Vagina (tissue), 2 donors: ENCODE measurements around the gene TPST1. TPM values are rescaled to one million over a fixed set of nuclear protein-coding genes. Genes with fewer than 3 reads are reported as not detected.

Experiments
- DNase-seq, 2 donors: peaks; one replicate each; pipeline ENCODE4 v3.0.0-alpha.2; 2017; ENCODE audit errors: extremely low spot score in 2 of 2
- H3K27ac ChIP-seq: fragments of 200-600 bp; sonication (generic); one replicate; pipeline ENCODE4 v1.5.1; 2019
- H3K27me3 ChIP-seq: fragments of 200-600 bp; sonication (generic); one replicate; pipeline ENCODE4 v1.5.1; 2019
- H3K36me3 ChIP-seq, 2 donors: fragments of 200-600 bp; sonication (generic); one replicate each; pipeline ENCODE4 v1.5.1; 2017 to 2019
- H3K4me1 ChIP-seq: fragments of 200-600 bp; sonication (generic); one replicate; pipeline ENCODE4 v1.5.1; 2019
- H3K4me3 ChIP-seq, 2 donors: fragments of 200-600 bp; sonication (generic); 1 replicate in 1 of 2; 2 replicates in 1 of 2; pipeline ENCODE4 v1.5.1; 2016 to 2019
- H3K9me3 ChIP-seq: fragments of 200-600 bp; sonication (generic); one replicate; pipeline ENCODE4 v1.5.1; 2019
- CTCF ChIP-seq, 3 experiments: fragments of 450-650 bp in 2 of 3; fragments of 200-600 bp in 1 of 3; sonication (generic) in 1 of 3; IDR thresholded peaks; one replicate each; pipeline ENCODE4 v1.5.1; 2017 to 2019; ENCODE audit warnings: antibody characterized with exemption in 3 of 3, mild to moderate bottlenecking in 2 of 3, moderate library complexity in 2 of 3
- POLR2A ChIP-seq, 2 donors: fragments of 450-650 bp; IDR thresholded peaks; one replicate each; pipeline ENCODE4 v1.6.1; 2017; ENCODE audit warnings: antibody characterized with exemption in 2 of 2, mild to moderate bottlenecking in 2 of 2, moderate library complexity in 2 of 2
- POLR2AphosphoS5 ChIP-seq, 2 donors: sonication (generic); formaldehyde crosslinking; IDR thresholded peaks; one replicate each; pipeline ENCODE4 v1.9.0; 2017; ENCODE audit warnings: antibody characterized with exemption in 2 of 2, mild to moderate bottlenecking in 2 of 2, low read depth in 1 of 2; ENCODE audit not compliant: insufficient read depth in 1 of 2
- intact Hi-C: fragments of 100-400 bp; cut with DNase I; formaldehyde crosslinking; loops from one replicate; pipeline ENCODE4 v1.15.1; 2023
- total RNA-seq: library from RNA; depleted of rRNA; stranded (reverse); fragments of >200 nt; gene quantifications from one replicate; pipeline ENCODE4 v1.2.3, GENCODE V29; 2016

TPST1 gene
- total RNA-seq, 1 donor from 2014 or later: 52.3 TPM

DNA sequence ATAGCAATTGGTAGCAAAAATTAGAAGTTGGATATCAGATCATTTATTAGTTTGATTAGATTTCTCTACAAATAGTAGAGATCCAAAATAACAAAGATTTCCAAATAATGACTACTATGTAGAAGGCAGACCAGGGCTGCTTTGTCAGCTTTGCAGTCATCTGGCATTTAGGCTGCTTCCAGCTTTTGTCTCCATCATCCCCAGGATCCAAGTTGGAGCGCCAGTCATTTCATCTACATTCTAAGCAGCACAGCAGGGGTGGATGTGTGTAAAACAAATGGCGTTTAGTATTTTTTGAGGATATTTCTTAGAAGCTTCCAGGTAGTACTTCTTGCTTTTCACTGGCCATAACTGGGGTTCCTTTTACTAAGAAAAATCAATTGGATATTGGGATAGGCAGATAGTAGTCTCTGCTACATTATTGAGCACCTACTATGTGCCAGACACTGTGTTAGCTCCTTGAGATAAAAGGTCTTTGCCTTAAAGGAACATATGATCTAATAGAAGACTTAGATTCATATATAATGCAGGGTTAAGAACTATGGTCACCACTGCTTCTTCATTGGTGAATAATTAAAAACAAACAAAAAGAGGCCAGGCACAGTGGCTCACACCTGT is 41.5 kb downstream of the TPST1 start:
- no peak overlapping the region for H3K27ac ChIP-seq
- TF ChIP-seq CTCF (IDR thresholded peaks at IDR 0.05): no peak
- no peak for TF ChIP-seq POLR2AphosphoS5 (IDR thresholded peaks at IDR 0.05; ENCODE audit: insufficient read depth in 1 of 2, low read depth in 1 of 2)
- no peak for TF ChIP-seq POLR2A (IDR thresholded peaks at IDR 0.05)
- H3K9me3 ChIP-seq: no peaks in the 10 kb centered on the region
- intact Hi-C loops: no loop called here
- no peaks in the 10 kb centered on the region for H3K27me3 ChIP-seq
- no peaks in the 10 kb centered on the region for H3K36me3 ChIP-seq
- H3K4me1 ChIP-seq: peaks cover 18% of the 10 kb centered on the region
- DNase-seq: no peak
- H3K4me3 ChIP-seq: no peak overlapping the region

GRCh38 chr7:66247380-66248078 is 42.4 kb downstream of the TPST1 start:
- Histone ChIP-seq H3K27ac (no peak overlapping the region), H3K4me3 (no peak overlapping the region), H3K36me3 (no peaks in the 10 kb centered on the region), H3K9me3 (no peaks in the 10 kb centered on the region), H3K4me1 (peaks cover 18% of the 10 kb centered on the region), H3K27me3 (no peaks in the 10 kb centered on the region)
- DNase-seq: no peak
- no peak for TF ChIP-seq POLR2AphosphoS5 (IDR thresholded peaks at IDR 0.05; ENCODE audit: insufficient read depth in 1 of 2, low read depth in 1 of 2)
- TF ChIP-seq POLR2A (IDR thresholded peaks at IDR 0.05): no peak
- no peak for TF ChIP-seq CTCF (IDR thresholded peaks at IDR 0.05)
- intact Hi-C loops: no loop called here

- Histone ChIP-seq H3K9me3 (no peaks in the 10 kb centered on the region), H3K4me1 (peaks cover 18% of the 10 kb centered on the region), H3K27ac (no peak overlapping the region), H3K4me3 (no peak overlapping the region), H3K27me3 (no peaks in the 10 kb centered on the region), H3K36me3 (no peaks in the 10 kb centered on the region)
- no peak for DNase-seq
- TF ChIP-seq CTCF (IDR thresholded peaks at IDR 0.05) (no peak), POLR2A (IDR thresholded peaks at IDR 0.05) (no peak), POLR2AphosphoS5 (IDR thresholded peaks at IDR 0.05; ENCODE audit: insufficient read depth in 1 of 2, low read depth in 1 of 2) (no peak)
- intact Hi-C loops: no loop called here
Observed at GRCh38 chr7:66250711-66251110, 45.6 kb downstream of the TPST1 start.

GRCh38 chr7:66255534-66256100 is 50.5 kb downstream of the TPST1 start:
- TF ChIP-seq POLR2A (IDR thresholded peaks at IDR 0.05) (no peak), POLR2AphosphoS5 (IDR thresholded peaks at IDR 0.05; ENCODE audit: insufficient read depth in 1 of 2, low read depth in 1 of 2) (no peak), CTCF (IDR thresholded peaks at IDR 0.05) (no peak)
- intact Hi-C loops: no loop called here
- no peaks in the 10 kb centered on the region for H3K9me3 ChIP-seq

GRCh38 chr7:66256281-66256680 is 51.1 kb downstream of the TPST1 start:
- no peak for TF ChIP-seq POLR2AphosphoS5 (IDR thresholded peaks at IDR 0.05; ENCODE audit: insufficient read depth in 1 of 2, low read depth in 1 of 2)
- no peak for TF ChIP-seq POLR2A (IDR thresholded peaks at IDR 0.05)
- TF ChIP-seq CTCF (IDR thresholded peaks at IDR 0.05): no peak
- Histone ChIP-seq H3K36me3 (no peaks in the 10 kb centered on the region), H3K4me3 (no peak overlapping the region), H3K27me3 (no peaks in the 10 kb centered on the region), H3K4me1 (peaks cover 20% of the 10 kb centered on the region), H3K9me3 (no peaks in the 10 kb centered on the region), H3K27ac (peak overlapping the region; percentile 7)
- DNase-seq: no peak
- intact Hi-C loops: no loop called here

More at GRCh38 chr7:66255534-66256100, 50.5 kb downstream of the TPST1 start:
- Histone ChIP-seq H3K36me3 (no peaks in the 10 kb centered on the region), H3K4me3 (no peak overlapping the region), H3K27ac (no peak overlapping the region), H3K27me3 (no peaks in the 10 kb centered on the region), H3K4me1 (peaks cover 15% of the 10 kb centered on the region)
- no peak for DNase-seq
